Small intestine (tissue), 7 donors: ENCODE measurements around the gene TCEA2. TPM values are rescaled to one million over a fixed set of nuclear protein-coding genes. Genes with fewer than 3 reads are reported as not detected.

Source experiments
- DNase-seq, 2 donors: peaks; one replicate each; pipeline versions ENCODE4 v3.0.0 to v3.0.0-alpha.2; 2013
- FAIRE-seq: peaks from 2 replicates; lab custom pipeline; 2012; peaks lifted over from hg19 to GRCh38; lab: Jason Lieb, UNC
- H3K27ac ChIP-seq, 3 donors: one replicate each; pipeline ENCODE4 v1.5.1; 2013; ENCODE audit warnings: low read length in 2 of 3, mild to moderate bottlenecking in 2 of 3, control low read depth in 1 of 3, inconsistent platforms in 1 of 3, low read depth in 1 of 3, moderate library complexity in 1 of 3
- H3K27me3 ChIP-seq, 3 donors: one replicate each; pipeline ENCODE4 v1.6.1; 2013; ENCODE audit warnings: low read length in 3 of 3, inconsistent platforms in 1 of 3; ENCODE audit not compliant: control insufficient read depth in 3 of 3, insufficient read depth in 3 of 3
- H3K36me3 ChIP-seq, 3 donors: one replicate each; pipeline ENCODE4 v1.6.1; 2013; ENCODE audit warnings: low read length in 3 of 3, inconsistent platforms in 1 of 3, low read depth in 1 of 3, mild to moderate bottlenecking in 1 of 3, moderate library complexity in 1 of 3; ENCODE audit not compliant: control insufficient read depth in 3 of 3, insufficient read depth in 2 of 3
- H3K4me1 ChIP-seq, 3 donors: one replicate each; pipeline ENCODE4 v1.6.1; 2013; ENCODE audit warnings: low read length in 2 of 3, inconsistent platforms in 1 of 3, low read depth in 1 of 3, mild to moderate bottlenecking in 1 of 3, moderate library complexity in 1 of 3; ENCODE audit not compliant: control insufficient read depth in 3 of 3, insufficient read depth in 2 of 3
- H3K4me3 ChIP-seq, 3 donors: one replicate each; pipeline ENCODE4 v1.5.1; 2013; ENCODE audit warnings: low read length in 3 of 3, control low read depth in 1 of 3, inconsistent platforms in 1 of 3, low read depth in 1 of 3, mild to moderate bottlenecking in 1 of 3, moderate library complexity in 1 of 3
- H3K9me3 ChIP-seq, 2 donors: one replicate each; pipeline ENCODE4 v1.6.1; 2013; ENCODE audit warnings: low read depth in 1 of 2, low read length in 1 of 2; ENCODE audit not compliant: control insufficient read depth in 2 of 2, insufficient read depth in 1 of 2
- WGBS, 3 donors: extraction: QIAGEN DNeasy Blood & Tissue Kit; methylation state at CpG; one replicate each; pipeline ENCODE4 v1.1.7; 2013; 5-methylcytosine and 5-hydroxymethylcytosine counted together
- polyA plus RNA-seq, 4 donors: library from polyadenylated mRNA; stranded (reverse) in 3 of 4; unstranded in 1 of 4; fragments of 200-250 nt in 3 of 4; fragments of 120-200 nt in 1 of 4; gene quantifications; one replicate each; pipeline versions ENCODE4 v1.2.1 to v1.2.3, GENCODE V29; 2013
- donor health status: healthy with polysubstance abuse.
- donor health status: control.
- donor health status: control.
- donor health status: Bipolar disorder and iron deficiency.
- donor health status: healthy.

TCEA2 gene
- polyA plus RNA-seq, 4 donors = 7.8 to 28.5 (median 12.6) TPM

- H3K27ac ChIP-seq = no peak overlapping the region
- no peak for FAIRE-seq
These were observed 6.2 kb downstream of the TCEA2 start for GRCh38 chr20:64069209-64069613.

GRCh38 chr20:64069614-64070243 lies 6.7 kb downstream of the TCEA2 start:
- peaks cover 0 to 39% (median 0%) of the 10 kb centered on the region in 3 donors for H3K36me3 ChIP-seq

More at GRCh38 chr20:64069209-64069613, 6.2 kb downstream of the TCEA2 start:
- Histone ChIP-seq H3K27me3 (no peaks in the 10 kb centered on the region), H3K4me1 (peaks cover 0 to 7% (median 0%) of the 10 kb centered on the region in 3 donors), H3K9me3 (no peaks in the 10 kb centered on the region), H3K36me3 (peaks cover 0 to 39% (median 0%) of the 10 kb centered on the region in 3 donors), H3K4me3 (no peak overlapping the region)
- DNase-seq = no peak
- WGBS, 3 donors = 88 to 92% (median 89%) methylated on average over 16 to 20 of the region's 20 CpGs

GRCh38 chr20:64070244-64070993 lies 7.4 kb downstream of the TCEA2 start:
- no peak for DNase-seq
- Histone ChIP-seq H3K27ac (no peak overlapping the region), H3K27me3 (no peaks in the 10 kb centered on the region), H3K9me3 (no peaks in the 10 kb centered on the region), H3K36me3 (peaks cover 0 to 39% (median 0%) of the 10 kb centered on the region in 3 donors), H3K4me3 (no peak overlapping the region), H3K4me1 (peaks cover 0 to 6% (median 0%) of the 10 kb centered on the region in 3 donors)
- 89 to 95% (median 91%) methylated on average over 31 of the region's 31 CpGs for WGBS, 3 donors
- no peak for FAIRE-seq

More at GRCh38 chr20:64069614-64070243, 6.7 kb downstream of the TCEA2 start:
- no peak overlapping the region for H3K27ac ChIP-seq
- FAIRE-seq (no peak), DNase-seq (no peak)
- no peaks in the 10 kb centered on the region for H3K9me3 ChIP-seq
- no peaks in the 10 kb centered on the region for H3K27me3 ChIP-seq
- H3K4me1 ChIP-seq = peaks cover 0 to 6% (median 0%) of the 10 kb centered on the region in 3 donors
- WGBS, 3 donors = 67 to 74% (median 67%) methylated on average over 14 of the region's 14 CpGs
- H3K4me3 ChIP-seq = no peak overlapping the region

- H3K27me3 ChIP-seq = no peaks in the 10 kb centered on the region
- H3K36me3 ChIP-seq = peaks cover 0 to 39% (median 0%) of the 10 kb centered on the region in 3 donors
- no peak overlapping the region for H3K27ac ChIP-seq
- FAIRE-seq = no peak
- WGBS, 3 donors = 84 to 90% (median 88%) methylated on average over 28 to 30 of the region's 30 CpGs
- no peaks in the 10 kb centered on the region for H3K9me3 ChIP-seq
- no peak for DNase-seq
- no peaks in the 10 kb centered on the region for H3K4me1 ChIP-seq
- H3K4me3 ChIP-seq = no peak overlapping the region
These were observed 8.6 kb downstream of the TCEA2 start for GRCh38 chr20:64071341-64072332.

GRCh38 chr20:64072498-64073063 lies 9.6 kb downstream of the TCEA2 start:
- FAIRE-seq = no peak
- Histone ChIP-seq H3K4me1 (no peaks in the 10 kb centered on the region), H3K36me3 (peaks cover 0 to 31% (median 0%) of the 10 kb centered on the region in 3 donors), H3K27ac (no peak overlapping the region), H3K27me3 (no peaks in the 10 kb centered on the region), H3K4me3 (no peak overlapping the region), H3K9me3 (no peaks in the 10 kb centered on the region)
- DNase-seq = no peak
- 80 to 83% (median 81%) methylated on average over 14 of the region's 14 CpGs for WGBS, 3 donors

GRCh38 chr20:64073476-64074183 lies 10.6 kb downstream of the TCEA2 start:
- H3K27me3 ChIP-seq = peaks cover 0 to 8% (median 0%) of the 10 kb centered on the region in 3 donors
- FAIRE-seq (no peak), DNase-seq (no peak)
- H3K9me3 ChIP-seq = no peaks in the 10 kb centered on the region
- no peak overlapping the region for H3K4me3 ChIP-seq
- peaks cover 0 to 3% (median 0%) of the 10 kb centered on the region in 3 donors for H3K4me1 ChIP-seq
- no peak overlapping the region for H3K27ac ChIP-seq
- peaks cover 0 to 27% (median 0%) of the 10 kb centered on the region in 3 donors for H3K36me3 ChIP-seq
- WGBS, 3 donors = 92 to 93% (median 93%) methylated on average over 27 to 37 of the region's 37 CpGs

- Histone ChIP-seq H3K27ac (no peak overlapping the region), H3K4me1 (peaks cover 0 to 10% (median 0%) of the 10 kb centered on the region in 3 donors), H3K9me3 (no peaks in the 10 kb centered on the region), H3K4me3 (no peak overlapping the region), H3K36me3 (peaks cover 0 to 26% (median 0%) of the 10 kb centered on the region in 3 donors), H3K27me3 (peaks cover 0 to 15% (median 0%) of the 10 kb centered on the region in 3 donors)
- FAIRE-seq (no peak), DNase-seq (no peak)
- WGBS, 3 donors = 85 to 95% (median 90%) methylated on average over 28 of the region's 28 CpGs
These were observed 11.3 kb downstream of the TCEA2 start for GRCh38 chr20:64074184-64074789.
